BE2C (cell line): ENCODE measurements around the gene OTUD4.
A peak's percentile ranks its signal among the peaks of the same experiment; 100 is the strongest.

Source experiments
- DNase-seq: peaks from one replicate; pipeline ENCODE4 v3.0.0-alpha.2; 2020
- H3K27me3 ChIP-seq: fragments of 250-450 bp; sonication (Bioruptor Pico); 2 replicates; pipeline ENCODE4 v1.5.1; 2020; ENCODE audit warnings: mild to moderate bottlenecking
- H3K36me3 ChIP-seq: fragments of 250-450 bp; sonication (Bioruptor Pico); 2 replicates; pipeline ENCODE4 v1.5.1; 2020; ENCODE audit warnings: mild to moderate bottlenecking
- H3K4me1 ChIP-seq: fragments of 250-450 bp; sonication (Bioruptor Pico); 2 replicates; pipeline ENCODE4 v1.5.1; 2020
- H3K4me3 ChIP-seq: 2 replicates; pipeline ENCODE4 v1.5.1; 2011; ENCODE audit warnings: low read depth, low read length
- H3K9me3 ChIP-seq: fragments of 250-450 bp; sonication (Bioruptor Pico); 2 replicates; pipeline ENCODE4 v1.5.1; 2020
- TF ChIP-seq, protein P1 (sequence below): IDR thresholded peaks from 2 replicates; pipeline ENCODE4 v1.5.1; 2012; ENCODE audit warnings: mild to moderate bottlenecking, low read depth, low read length

The OTUD4 gene

DNA sequence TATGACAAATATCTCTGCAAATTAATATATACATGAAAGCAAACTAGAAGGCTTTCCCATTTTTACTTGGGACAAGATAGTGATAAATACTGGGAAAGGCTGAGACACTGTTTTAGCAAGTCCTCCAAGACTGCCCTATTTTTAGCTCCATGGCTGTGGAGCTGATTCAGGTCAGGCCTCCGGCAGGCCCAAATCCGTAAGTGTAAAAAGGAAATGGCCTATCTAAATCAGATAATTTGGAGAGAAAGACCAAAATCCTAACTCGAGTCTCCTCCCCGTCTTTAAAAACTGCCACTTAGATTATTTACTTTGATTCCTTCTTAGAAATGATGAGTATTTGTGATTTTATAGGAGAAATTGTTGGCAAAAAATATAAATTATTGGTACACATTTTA lies 2.9 kb downstream of the OTUD4 start:
- H3K9me3 ChIP-seq, result no peaks in the 10 kb centered on the region
- peaks cover 4% of the 10 kb centered on the region for H3K36me3 ChIP-seq
- H3K27me3 ChIP-seq, result no peaks in the 10 kb centered on the region
- peak overlapping the region; percentile 91 for H3K4me3 ChIP-seq
- TF ChIP-seq, protein P1, sequence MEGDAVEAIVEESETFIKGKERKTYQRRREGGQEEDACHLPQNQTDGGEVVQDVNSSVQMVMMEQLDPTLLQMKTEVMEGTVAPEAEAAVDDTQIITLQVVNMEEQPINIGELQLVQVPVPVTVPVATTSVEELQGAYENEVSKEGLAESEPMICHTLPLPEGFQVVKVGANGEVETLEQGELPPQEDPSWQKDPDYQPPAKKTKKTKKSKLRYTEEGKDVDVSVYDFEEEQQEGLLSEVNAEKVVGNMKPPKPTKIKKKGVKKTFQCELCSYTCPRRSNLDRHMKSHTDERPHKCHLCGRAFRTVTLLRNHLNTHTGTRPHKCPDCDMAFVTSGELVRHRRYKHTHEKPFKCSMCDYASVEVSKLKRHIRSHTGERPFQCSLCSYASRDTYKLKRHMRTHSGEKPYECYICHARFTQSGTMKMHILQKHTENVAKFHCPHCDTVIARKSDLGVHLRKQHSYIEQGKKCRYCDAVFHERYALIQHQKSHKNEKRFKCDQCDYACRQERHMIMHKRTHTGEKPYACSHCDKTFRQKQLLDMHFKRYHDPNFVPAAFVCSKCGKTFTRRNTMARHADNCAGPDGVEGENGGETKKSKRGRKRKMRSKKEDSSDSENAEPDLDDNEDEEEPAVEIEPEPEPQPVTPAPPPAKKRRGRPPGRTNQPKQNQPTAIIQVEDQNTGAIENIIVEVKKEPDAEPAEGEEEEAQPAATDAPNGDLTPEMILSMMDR, result no peak
- no peak for DNase-seq
- no peaks in the 10 kb centered on the region; the same call in 1 of the 2 replicates for H3K4me1 ChIP-seq

DNA sequence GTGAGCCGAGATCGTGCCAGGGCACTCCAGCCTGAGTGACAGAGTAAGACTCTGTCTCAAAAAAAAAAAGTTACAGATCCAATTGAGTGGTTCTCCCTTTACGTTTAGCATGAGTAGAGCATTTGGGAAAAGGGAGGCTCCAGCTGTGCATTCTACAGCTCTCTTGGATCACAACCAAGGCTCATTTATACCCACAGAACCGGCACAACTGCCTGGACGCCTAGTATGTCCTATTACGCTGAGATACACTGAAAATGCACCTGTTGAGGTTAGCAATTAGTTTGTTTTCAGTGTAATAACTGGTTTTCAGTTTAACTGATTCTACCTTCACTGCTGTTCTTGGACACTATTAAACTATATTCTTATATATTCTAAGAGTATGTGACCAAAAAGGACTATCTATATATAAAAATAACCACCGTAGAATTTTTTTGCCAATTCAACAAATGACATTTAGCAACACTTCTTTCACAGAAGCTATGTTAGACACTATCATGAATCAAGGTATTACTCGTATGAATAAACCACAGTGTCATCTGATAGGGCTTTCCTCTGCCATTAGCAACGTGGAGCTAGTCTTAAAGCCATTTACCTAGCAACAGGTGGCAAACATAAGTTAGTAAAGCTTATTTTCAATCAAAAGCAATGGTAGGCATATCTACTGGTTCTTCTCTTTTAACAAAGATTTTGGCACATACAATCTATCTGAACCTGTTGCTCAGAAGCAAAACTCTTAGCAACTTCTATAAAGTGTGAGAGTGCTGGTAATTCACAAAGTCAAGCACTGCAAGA lies 3.6 kb downstream of the OTUD4 start:
- Histone ChIP-seq H3K27me3 (no peaks in the 10 kb centered on the region), H3K36me3 (peaks cover 10% of the 10 kb centered on the region), H3K4me3 (peak overlapping the region; percentile 91), H3K9me3 (no peaks in the 10 kb centered on the region), H3K4me1 (no peaks in the 10 kb centered on the region; the same call in 1 of the 2 replicates)
- DNase-seq, result no peak
- TF ChIP-seq, protein P1, result no peak

DNA sequence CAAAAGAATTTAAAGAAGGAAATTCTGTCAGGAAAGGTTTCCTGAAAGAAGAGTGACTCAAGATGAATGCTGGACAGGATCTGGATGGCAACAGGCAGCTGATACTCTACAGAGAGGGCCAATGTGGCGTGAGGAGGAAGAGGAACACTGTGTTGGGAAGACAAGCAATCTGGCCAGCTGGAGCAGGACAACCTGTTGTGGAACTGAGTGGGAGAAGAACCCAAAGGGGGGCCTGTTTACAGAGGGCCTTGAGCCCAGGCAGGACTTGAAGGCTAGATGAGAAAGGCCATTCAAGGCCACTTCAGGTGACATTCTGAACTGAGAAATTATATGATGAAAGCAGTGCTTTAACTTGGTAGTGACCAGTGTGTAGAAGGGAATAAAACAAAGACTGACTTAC lies 8.5 kb downstream of the OTUD4 start:
- Histone ChIP-seq H3K4me1 (no peaks in the 10 kb centered on the region; the same call in 1 of the 2 replicates), H3K9me3 (no peaks in the 10 kb centered on the region), H3K4me3 (no peak overlapping the region), H3K27me3 (no peaks in the 10 kb centered on the region), H3K36me3 (peaks cover 46% of the 10 kb centered on the region)
- TF ChIP-seq, protein P1, result no peak
- DNase-seq, result no peak

DNA sequence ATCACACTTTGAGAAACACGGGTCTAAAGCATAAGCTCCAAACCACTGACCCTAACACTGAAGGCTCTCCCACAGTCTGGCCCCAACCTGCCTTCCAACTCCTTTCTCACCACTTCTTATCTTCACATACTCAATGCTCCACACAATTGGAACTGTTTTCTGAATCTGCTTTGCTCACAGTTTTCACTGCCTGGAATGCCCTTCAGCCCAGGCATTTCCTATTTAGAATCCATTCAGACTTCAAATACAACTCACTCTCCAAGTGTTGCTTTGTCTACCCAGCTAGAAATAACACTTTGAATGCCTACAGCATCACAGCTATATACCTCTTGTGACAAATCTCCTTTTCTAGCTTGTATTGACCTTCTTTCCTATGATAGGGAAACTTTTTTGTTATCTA lies 10.2 kb downstream of the OTUD4 start:
- TF ChIP-seq, protein P1, result no peak
- no peak for DNase-seq
- H3K36me3 ChIP-seq, result peaks cover 49% of the 10 kb centered on the region

DNA sequence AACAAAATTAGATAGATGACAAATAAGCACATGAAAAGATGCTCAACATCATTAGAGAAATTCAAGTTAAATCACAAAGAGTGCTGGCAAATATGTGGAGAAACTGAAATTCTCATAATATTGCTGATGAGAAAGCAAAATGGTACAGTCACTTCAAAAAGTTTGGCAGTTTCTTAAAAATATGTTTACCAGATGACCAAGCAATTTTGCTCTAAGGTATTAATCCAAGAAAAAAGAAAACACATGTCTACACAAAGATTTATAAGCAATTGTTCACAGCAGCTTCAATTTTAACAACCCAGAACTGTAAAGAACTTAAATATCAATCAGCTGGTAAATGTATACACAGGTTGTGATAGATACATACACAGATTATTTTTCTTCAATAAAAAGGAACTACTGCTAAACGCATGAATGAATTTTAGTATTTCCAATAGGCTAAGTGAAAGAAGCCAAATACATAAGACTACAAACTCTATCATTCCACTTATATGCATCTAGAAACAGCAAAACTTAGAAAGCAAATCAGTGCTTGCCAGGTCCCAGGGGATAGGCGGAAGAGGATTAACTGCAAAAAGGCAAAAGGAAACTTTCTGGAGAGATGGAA lies 11.7 kb downstream of the OTUD4 start:
- no peaks in the 10 kb centered on the region for H3K4me1 ChIP-seq
- peaks cover 51% of the 10 kb centered on the region for H3K36me3 ChIP-seq
- no peaks in the 10 kb centered on the region for H3K27me3 ChIP-seq
- no peak overlapping the region for H3K4me3 ChIP-seq
- H3K9me3 ChIP-seq, result no peaks in the 10 kb centered on the region
- DNase-seq, result no peak
- TF ChIP-seq, protein P1, result no peak

More for the DNA sequence above, 10.2 kb downstream of the OTUD4 start:
- Histone ChIP-seq H3K4me3 (no peak overlapping the region), H3K4me1 (no peaks in the 10 kb centered on the region), H3K27me3 (no peaks in the 10 kb centered on the region), H3K9me3 (no peaks in the 10 kb centered on the region)

DNA sequence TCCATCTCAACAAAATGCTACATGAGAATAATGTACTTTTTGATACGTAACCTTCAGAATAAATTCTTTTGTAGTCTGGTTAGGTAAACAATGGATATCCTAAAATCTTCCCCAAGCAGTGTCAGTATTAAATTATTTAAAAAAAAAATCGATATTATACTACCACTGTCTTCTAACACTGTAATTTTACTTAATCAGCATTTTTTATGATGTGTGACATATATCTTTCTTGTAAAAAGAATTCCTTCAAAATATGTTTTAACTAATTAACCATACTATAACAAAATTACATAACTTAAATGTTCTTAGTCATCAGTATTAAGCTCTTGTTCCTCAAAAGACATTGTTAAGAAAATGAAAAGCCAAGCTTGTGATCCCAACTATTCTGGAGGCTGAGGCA lies 12.5 kb downstream of the OTUD4 start:
- TF ChIP-seq, protein P1, result no peak
- H3K36me3 ChIP-seq, result peaks cover 51% of the 10 kb centered on the region
- no peak for DNase-seq

More for the DNA sequence above, 12.5 kb downstream of the OTUD4 start:
- Histone ChIP-seq H3K9me3 (no peaks in the 10 kb centered on the region), H3K4me3 (no peak overlapping the region), H3K27me3 (no peaks in the 10 kb centered on the region), H3K4me1 (no peaks in the 10 kb centered on the region)
